GM12875 (cell line): Measurements from ENCODE around the gene SLC6A13.

Source experiments
- H3K4me3 ChIP-seq: one replicate; pipeline ENCODE4 v1.5.1; 2011; ENCODE audit warnings: low read depth, low read length, control low read depth
- TF ChIP-seq, protein P1 (sequence below): IDR thresholded peaks from 2 replicates; pipeline ENCODE4 v1.5.1; 2011; ENCODE audit warnings: low read depth, mild to moderate bottlenecking, control low read depth, inconsistent platforms, low read length, moderate library complexity, borderline replicate concordance; ENCODE audit not compliant: insufficient read depth

SLC6A13 gene

DNA sequence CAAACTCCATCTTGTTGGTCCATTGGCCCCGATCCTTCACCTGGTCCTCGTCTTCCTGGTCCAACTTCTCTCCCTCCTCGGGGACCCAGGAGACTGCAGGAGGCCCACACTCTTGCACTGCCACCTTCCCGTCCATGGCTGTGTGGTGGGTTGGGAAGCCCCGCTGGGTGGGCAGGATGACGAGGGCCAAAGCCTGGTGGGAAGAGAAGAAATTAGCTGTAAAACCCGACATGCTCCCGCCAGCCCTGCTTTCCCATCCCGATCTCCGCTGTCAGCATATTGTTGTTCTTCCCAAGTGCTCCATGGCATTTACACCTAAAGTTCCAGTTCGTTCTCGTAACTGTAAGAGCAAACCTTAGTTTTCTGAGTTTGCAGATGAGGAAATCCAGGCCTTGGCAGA, 52.8 kb downstream of the SLC6A13 start:
- no peak overlapping the region for H3K4me3 ChIP-seq
- TF ChIP-seq, protein P1, sequence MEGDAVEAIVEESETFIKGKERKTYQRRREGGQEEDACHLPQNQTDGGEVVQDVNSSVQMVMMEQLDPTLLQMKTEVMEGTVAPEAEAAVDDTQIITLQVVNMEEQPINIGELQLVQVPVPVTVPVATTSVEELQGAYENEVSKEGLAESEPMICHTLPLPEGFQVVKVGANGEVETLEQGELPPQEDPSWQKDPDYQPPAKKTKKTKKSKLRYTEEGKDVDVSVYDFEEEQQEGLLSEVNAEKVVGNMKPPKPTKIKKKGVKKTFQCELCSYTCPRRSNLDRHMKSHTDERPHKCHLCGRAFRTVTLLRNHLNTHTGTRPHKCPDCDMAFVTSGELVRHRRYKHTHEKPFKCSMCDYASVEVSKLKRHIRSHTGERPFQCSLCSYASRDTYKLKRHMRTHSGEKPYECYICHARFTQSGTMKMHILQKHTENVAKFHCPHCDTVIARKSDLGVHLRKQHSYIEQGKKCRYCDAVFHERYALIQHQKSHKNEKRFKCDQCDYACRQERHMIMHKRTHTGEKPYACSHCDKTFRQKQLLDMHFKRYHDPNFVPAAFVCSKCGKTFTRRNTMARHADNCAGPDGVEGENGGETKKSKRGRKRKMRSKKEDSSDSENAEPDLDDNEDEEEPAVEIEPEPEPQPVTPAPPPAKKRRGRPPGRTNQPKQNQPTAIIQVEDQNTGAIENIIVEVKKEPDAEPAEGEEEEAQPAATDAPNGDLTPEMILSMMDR: no peak

DNA sequence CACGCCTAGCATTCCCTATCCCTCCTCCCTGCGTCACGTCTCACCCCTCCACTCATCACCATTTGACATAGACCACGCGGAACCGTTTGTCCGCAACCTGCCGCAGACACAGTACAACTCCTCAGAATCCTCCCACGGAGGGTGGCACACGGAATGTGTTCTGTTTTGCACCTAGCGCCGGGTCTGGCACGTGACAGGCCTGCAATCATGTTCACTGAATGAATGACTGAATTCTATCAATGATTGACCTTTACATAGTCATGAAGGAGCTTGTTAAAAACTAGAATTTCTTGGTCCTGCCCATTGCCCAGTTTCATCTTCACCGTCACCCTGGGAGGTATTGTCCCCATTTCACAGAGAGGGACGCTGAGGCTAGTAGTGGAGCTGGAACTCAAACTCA, 53.4 kb downstream of the SLC6A13 start:
- TF ChIP-seq, protein P1: no peak

DNA sequence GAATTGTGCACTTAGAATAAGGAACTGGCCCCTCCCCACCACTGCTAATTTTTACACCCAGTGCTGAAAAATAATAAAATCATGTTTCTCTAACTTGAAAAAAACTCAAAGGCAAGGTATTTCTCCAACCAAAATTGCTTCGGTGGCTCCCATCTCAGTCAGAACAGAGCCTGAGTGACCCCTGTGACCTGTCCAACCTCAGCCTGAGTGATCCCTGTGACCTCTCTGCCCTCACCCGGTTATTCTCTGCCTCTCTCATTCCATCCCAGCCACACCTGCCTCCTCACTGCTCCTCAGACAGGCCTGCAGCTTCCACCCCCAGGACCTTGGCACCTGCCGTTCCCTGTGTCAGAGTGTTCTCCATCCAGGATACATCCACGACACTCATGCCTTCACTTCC, 53.8 kb downstream of the SLC6A13 start:
- TF ChIP-seq, protein P1: no peak
- no peak overlapping the region for H3K4me3 ChIP-seq

More for the DNA sequence above, 53.4 kb downstream of the SLC6A13 start:
- no peak overlapping the region for H3K4me3 ChIP-seq

DNA sequence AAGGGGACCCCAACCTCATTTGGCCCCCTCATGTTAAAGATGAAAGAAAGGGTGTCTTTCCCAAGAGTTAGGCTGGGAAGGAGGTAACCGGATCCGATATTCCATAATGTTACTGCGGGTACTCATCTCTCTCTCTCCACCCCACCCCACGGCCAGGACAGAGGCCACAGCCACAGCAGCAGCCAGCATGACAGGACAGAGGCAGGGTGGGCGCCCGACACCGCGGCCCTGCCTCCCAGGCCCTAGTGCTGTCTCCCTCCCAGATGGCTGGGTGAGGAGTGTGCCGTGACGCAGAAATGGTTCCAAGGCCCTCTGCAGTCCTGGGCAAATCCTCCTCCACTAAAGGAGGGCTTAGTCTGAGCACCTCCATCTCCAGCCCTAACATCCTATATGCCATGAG, 54.8 kb downstream of the SLC6A13 start:
- no peak overlapping the region for H3K4me3 ChIP-seq
- TF ChIP-seq, protein P1: no peak

DNA sequence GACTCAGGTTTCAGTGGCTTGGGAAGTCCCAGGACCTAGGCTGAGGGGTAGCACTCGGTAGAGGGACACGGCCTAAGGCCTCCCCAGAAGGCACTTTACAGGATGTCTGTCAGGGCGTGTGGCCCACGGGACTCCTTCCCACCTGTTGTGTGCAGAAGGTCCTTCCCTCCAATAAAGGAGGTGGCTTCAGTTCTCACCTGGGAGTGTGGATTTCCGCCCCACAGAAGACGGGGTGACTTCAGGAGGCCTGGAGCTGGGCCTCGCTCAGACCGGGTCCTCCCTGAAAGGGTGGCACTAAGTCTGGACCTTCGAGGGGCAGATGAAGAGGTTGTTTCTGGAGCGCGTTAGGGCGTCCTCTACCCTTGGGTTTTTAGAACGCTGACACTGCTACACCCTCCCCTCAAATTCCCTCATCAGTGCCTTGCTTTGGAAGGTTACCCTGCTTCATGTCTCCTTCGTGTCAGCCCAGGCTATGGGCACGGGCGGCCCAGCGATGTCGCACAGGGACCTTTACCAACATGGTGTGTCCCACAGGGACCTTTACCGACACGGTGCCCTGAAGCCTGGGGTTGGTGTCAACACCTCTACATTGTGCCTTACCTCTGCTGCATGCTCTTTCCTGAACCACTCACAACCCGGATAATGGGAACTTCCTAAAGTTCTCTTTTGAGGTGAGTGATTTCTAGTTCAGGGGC, 55.7 kb downstream of the SLC6A13 start:
- H3K4me3 ChIP-seq: no peak overlapping the region
- TF ChIP-seq, protein P1: no peak

DNA sequence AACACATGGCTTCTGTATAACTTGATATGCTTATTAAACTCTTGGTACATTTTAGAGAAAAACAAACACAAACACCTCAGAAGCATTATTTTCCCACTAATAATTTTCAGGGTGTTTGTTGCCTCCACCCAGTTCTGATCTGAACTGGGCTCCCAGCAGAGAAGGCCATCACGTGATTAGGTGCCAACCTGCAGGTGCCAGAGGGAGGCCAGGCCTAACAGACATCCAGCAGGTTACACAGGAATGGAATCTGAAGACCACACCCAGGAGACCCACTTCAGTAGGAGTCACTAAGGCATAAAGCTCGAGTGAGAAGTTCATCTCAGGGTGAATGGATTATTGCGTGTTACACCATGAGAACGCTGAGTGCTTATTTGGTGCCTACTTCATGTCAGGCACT, 57.6 kb downstream of the SLC6A13 start:
- TF ChIP-seq, protein P1: no peak
- no peak overlapping the region for H3K4me3 ChIP-seq

DNA sequence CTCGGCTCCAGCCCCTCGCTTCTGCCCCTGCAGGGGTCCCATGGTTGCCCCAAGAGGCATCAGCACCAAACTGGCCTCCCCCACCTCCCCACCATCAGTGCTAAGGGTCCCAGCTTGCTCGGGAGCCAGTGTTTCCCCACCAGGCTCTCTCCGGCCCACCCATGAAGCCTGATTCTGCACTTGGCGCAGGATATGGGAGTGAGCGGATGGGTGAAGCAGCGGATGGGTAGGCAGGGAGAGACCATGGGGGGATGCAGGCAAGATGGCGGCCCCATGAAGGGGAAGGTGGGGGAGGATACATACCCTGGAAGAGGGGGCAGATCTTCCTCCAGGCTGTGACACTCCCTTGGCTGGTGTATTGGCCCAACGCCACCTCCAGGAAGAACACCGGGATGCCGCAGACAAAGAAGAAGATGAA, 58.4 kb downstream of the SLC6A13 start:
- H3K4me3 ChIP-seq: no peak overlapping the region

More for the DNA sequence above, 58.4 kb downstream of the SLC6A13 start:
- TF ChIP-seq, protein P1: no peak
